Psoas muscle (tissue), 8 donors: ENCODE measurements around the gene PPP6R3. TPM values are rescaled to one million over a fixed set of nuclear protein-coding genes. Genes with fewer than 3 reads are reported as not detected.

Experiments used
- ATAC-seq, 4 donors: fragments of 200-7000 bp; cut with Tn5 transposase; one replicate each; pipeline ENCODE4 v1.9.1; 2020; ENCODE audit warnings: moderate library complexity in 3 of 4, mild to moderate bottlenecking in 2 of 4
- DNase-seq, 2 donors: peaks; one replicate each; pipeline ENCODE4 v3.0.0-alpha.2; 2020
- H3K27ac ChIP-seq: fragments of 200-600 bp; one replicate; pipeline ENCODE4 v1.8.0; 2022
- H3K27me3 ChIP-seq, 3 donors: fragments of 200-600 bp in 1 of 3; one replicate each; pipeline versions ENCODE4 v1.6.1 to v1.8.0; 2013 to 2022; ENCODE audit warnings: low read length in 2 of 3, mild to moderate bottlenecking in 2 of 3, moderate library complexity in 1 of 3; ENCODE audit not compliant: insufficient read depth in 3 of 3
- H3K36me3 ChIP-seq, 2 donors: fragments of 200-600 bp in 1 of 2; one replicate each; pipeline versions ENCODE4 v1.6.1 to v1.8.0; 2013 to 2022; ENCODE audit warnings: low read depth in 1 of 2, mild to moderate bottlenecking in 1 of 2, moderate library complexity in 1 of 2; ENCODE audit not compliant: insufficient read depth in 1 of 2
- H3K4me1 ChIP-seq: fragments of 200-600 bp; one replicate; pipeline ENCODE4 v1.8.0; 2022
- H3K4me3 ChIP-seq: fragments of 200-600 bp; one replicate; pipeline ENCODE4 v1.8.0; 2022; ENCODE audit warnings: mild to moderate bottlenecking
- H3K9me3 ChIP-seq: fragments of 200-600 bp; one replicate; pipeline ENCODE4 v1.8.0; 2022
- WGBS, 3 donors: extraction: QIAGEN DNeasy Blood & Tissue Kit; methylation state at CpG; one replicate each; pipeline versions ENCODE4 v1.1.6 to v1.1.7; 2013; 5-methylcytosine and 5-hydroxymethylcytosine counted together
- intact Hi-C, 2 donors: fragments of 100-400 bp; cut with DNase I; formaldehyde crosslinking; loops; one replicate each; pipeline versions ENCODE4 v1.11.0 to v1.14.2; 2022
- polyA plus RNA-seq, 3 donors: library from polyadenylated mRNA; stranded (reverse); fragments of 200-250 nt; gene quantifications; one replicate each; pipeline ENCODE4 v1.2.3, GENCODE V29; 2013
- total RNA-seq, 4 donors: library from RNA; stranded (reverse); fragmentation: NEBNext Ultra II Directional in 2 of 4; extraction: Animal tissue kit (Norgen Biotek cat#: 25700) in 2 of 4; gene quantifications; one replicate each; pipeline versions ENCODE4 v1.2.1 to v1.2.4, GENCODE V29; 2021 to 2023
- TF ChIP-seq, protein P1 (sequence below): fragments of 200-600 bp; IDR thresholded peaks from one replicate; pipeline ENCODE4 v1.8.0; 2022; ENCODE audit warnings: antibody characterized with exemption
- donor health status: healthy with polysubstance abuse.
- donor health status: DM: no; HTN: no; CAD: no; lungs with moderate emphysema.
- donor health status: Bipolar disorder and iron deficiency.
- donor health status: healthy.
- donor health status: DM: yes; HTN: yes; CAD: no.
- donor health status: DM: no; HTN: no; CAD: no.
- donor health status: DM: no; HTN: no; CAD: no.
- donor health status: DM: yes; HTN: yes; CAD: no.

Gene PPP6R3
- total and polyA plus RNA-seq, 7 donors, result 19.7 to 102 (median 58.8) TPM

DNA sequence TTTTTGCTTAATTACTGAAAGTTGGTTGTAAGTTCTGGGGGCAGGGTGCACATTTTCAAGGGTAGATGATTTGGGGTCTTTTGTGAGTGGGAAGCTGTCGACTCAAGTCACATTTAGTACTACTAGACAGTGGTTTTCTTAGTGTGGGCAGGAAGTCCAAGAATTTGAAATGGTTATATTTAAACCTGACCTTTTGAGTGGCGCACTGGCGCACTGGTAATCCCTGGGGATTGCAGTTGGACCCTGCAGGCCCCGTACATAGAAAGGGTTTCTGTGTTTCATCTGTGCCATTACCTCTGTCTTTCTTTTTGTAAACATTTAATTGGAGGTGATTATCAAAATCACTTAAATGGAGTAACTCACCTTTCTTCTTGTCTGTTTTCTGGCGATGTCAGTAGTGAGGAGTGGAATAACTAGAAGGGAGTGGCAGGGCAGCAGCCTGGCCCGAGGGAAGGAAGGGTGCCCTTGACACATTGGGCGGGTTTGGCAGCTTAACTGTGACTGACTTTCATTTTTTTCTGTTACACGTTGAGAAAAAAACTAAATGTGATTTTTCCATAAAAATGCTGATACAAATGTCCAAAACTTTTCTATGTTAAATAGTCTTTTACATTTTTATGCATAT, 122.0 kb downstream of the PPP6R3 start:
- 18 to 31% (median 18%) methylated on average over 8 of the region's 8 CpGs for WGBS, 3 donors
- TF ChIP-seq, protein P1, sequence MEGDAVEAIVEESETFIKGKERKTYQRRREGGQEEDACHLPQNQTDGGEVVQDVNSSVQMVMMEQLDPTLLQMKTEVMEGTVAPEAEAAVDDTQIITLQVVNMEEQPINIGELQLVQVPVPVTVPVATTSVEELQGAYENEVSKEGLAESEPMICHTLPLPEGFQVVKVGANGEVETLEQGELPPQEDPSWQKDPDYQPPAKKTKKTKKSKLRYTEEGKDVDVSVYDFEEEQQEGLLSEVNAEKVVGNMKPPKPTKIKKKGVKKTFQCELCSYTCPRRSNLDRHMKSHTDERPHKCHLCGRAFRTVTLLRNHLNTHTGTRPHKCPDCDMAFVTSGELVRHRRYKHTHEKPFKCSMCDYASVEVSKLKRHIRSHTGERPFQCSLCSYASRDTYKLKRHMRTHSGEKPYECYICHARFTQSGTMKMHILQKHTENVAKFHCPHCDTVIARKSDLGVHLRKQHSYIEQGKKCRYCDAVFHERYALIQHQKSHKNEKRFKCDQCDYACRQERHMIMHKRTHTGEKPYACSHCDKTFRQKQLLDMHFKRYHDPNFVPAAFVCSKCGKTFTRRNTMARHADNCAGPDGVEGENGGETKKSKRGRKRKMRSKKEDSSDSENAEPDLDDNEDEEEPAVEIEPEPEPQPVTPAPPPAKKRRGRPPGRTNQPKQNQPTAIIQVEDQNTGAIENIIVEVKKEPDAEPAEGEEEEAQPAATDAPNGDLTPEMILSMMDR, result no peak
- H3K27me3 ChIP-seq, result no peaks in the 10 kb centered on the region
- H3K4me3 ChIP-seq, result peak overlapping the region; percentile 43
- DNase-seq, result peak in 1 of 2 donors; percentile 71
- peak overlapping the region; percentile 89 for H3K27ac ChIP-seq
- H3K9me3 ChIP-seq, result no peaks in the 10 kb centered on the region
- peak; percentile 67 to 85 (median 78) for ATAC-seq
- peaks cover 10 to 70% of the 10 kb centered on the region in 2 donors for H3K36me3 ChIP-seq
- intact Hi-C loops, result loop anchor here in 1 of 2 donors (5.0 kb wide), 1 partner anchor 120 kb away; the partner anchor contains the start of gene PPP6R3
- peaks cover 61% of the 10 kb centered on the region for H3K4me1 ChIP-seq

DNA sequence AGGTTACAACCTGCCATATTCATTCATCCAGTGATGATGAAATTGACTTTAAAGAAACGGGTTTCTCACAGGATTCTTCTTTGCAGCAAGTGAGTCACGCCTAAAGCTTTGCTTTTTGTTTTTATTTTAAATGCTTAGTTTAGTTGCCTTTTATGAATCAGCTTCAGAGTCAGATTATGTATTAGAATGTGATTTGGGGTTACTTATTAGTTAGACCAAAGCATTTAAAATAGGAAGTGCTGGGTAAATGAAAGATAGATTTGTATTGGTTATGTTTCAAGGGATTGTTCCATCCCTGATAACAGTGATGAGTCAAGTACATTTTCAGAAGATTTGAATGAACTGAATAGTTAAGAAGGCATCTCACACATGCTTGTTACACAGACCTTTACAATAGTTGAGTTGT, 122.5 kb downstream of the PPP6R3 start:
- intact Hi-C loops, result loop anchor here in 1 of 2 donors (5.0 kb wide), 1 partner anchor 121 kb away; the partner anchor contains the start of gene PPP6R3

DNA sequence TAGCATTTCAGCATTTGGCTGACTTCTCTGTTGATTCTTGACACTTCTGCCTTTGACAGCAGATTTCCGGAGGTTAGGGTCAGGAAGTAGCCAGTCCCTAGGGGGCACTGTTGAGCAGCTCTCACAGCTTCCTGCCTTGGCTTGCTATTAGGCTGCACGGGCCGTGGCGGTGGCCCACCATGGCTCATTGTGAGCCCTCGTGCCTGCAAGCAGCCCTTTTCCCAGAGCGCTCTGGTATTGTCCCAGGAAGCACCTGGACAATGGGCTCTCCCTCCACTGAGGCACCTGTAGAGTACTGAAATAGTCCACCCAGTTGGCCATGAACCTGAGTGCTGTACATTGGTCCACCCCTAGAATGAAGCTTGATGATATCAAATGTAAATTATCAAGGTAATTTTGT, 123.5 kb downstream of the PPP6R3 start:
- Histone ChIP-seq H3K4me3 (no peak overlapping the region), H3K36me3 (peaks cover 2 to 70% of the 10 kb centered on the region in 2 donors), H3K27me3 (no peaks in the 10 kb centered on the region), H3K9me3 (no peaks in the 10 kb centered on the region), H3K27ac (peak overlapping the region; percentile 89), H3K4me1 (peaks cover 48% of the 10 kb centered on the region)
- ATAC-seq, result peak in 2 of 4 donors; percentile 17 to 36
- DNase-seq, result peak; percentile 59 to 72
- TF ChIP-seq, protein P1, result peak; percentile 35
- intact Hi-C loops, result loop anchor here in 1 of 2 donors (5.0 kb wide), 1 partner anchor 122 kb away; the partner anchor contains the start of gene PPP6R3
- 49 to 54% (median 53%) methylated on average over 6 of the region's 6 CpGs for WGBS, 3 donors

More for the DNA sequence above, 122.5 kb downstream of the PPP6R3 start:
- Histone ChIP-seq H3K36me3 (peaks cover 10 to 70% of the 10 kb centered on the region in 2 donors), H3K4me1 (peaks cover 56% of the 10 kb centered on the region), H3K27me3 (no peaks in the 10 kb centered on the region), H3K4me3 (peak overlapping the region; percentile 43), H3K27ac (peak overlapping the region; percentile 89), H3K9me3 (no peaks in the 10 kb centered on the region)
- ATAC-seq, result no peak
- TF ChIP-seq, protein P1, result no peak
- WGBS, 3 donors, result 54 to 71% (median 56%) methylated on average over 2 of the region's 2 CpGs
- no peak for DNase-seq

DNA sequence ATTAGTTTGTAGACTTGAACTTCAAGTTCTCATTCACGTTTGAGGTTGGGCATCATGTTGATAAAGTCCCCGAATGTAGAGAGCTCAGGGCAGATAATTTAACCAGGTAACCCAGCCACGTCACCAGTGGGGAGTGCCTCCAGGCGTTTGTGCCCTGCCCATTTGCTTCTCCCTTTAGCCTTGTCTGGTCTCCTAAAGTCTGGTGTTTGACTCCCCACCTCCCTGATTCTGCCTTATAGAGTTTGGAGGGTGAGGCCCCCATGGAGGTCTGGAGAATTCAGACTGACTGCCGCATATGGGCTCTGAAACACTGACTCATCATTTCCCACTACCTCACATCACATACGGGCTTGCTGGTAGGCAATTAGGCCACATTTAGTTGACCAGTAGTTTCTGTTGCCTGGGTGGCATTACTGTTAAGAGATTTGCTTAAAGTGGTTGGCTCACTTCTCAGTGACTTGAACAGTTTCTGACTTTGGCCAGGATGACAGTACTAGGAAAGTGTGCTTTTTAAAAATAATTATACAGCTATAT, 124.5 kb downstream of the PPP6R3 start:
- 75 to 87% (median 76%) methylated on average over 6 of the region's 6 CpGs for WGBS, 3 donors
- TF ChIP-seq, protein P1, result no peak
- H3K27ac ChIP-seq, result no peak overlapping the region
- H3K36me3 ChIP-seq, result peaks cover 0 to 68% of the 10 kb centered on the region in 2 donors
- no peak overlapping the region for H3K4me3 ChIP-seq
- no peaks in the 10 kb centered on the region for H3K9me3 ChIP-seq
- peaks cover 48% of the 10 kb centered on the region for H3K4me1 ChIP-seq
- ATAC-seq (no peak), DNase-seq (no peak)
- intact Hi-C loops, result loop anchor here in 1 of 2 donors (5.0 kb wide), 1 partner anchor 123 kb away; the partner anchor contains the start of gene PPP6R3
- H3K27me3 ChIP-seq, result no peaks in the 10 kb centered on the region
